Astrocyte (in vitro differentiated cells and primary cell): Measurements from ENCODE around the gene GJD2. TPM values are rescaled to one million over a fixed set of nuclear protein-coding genes. Genes with fewer than 3 reads are reported as not detected.

ENCODE experiments used
- DNase-seq: peaks from one replicate; pipeline ENCODE4 v3.0.0-alpha.2; 2010; ENCODE audit warnings: low read depth
- FAIRE-seq: peaks from 2 replicates; lab custom pipeline; 2011; peaks lifted over from hg19 to GRCh38; lab: Jason Lieb, UNC
- H2AFZ ChIP-seq: 2 replicates; pipeline ENCODE4 v1.6.0; 2012; ENCODE audit warnings: low read depth, low read length, inconsistent platforms
- H3K27ac ChIP-seq: 2 replicates; pipeline ENCODE4 v1.5.1; 2011; ENCODE audit warnings: low read depth, low read length, inconsistent platforms
- H3K27me3 ChIP-seq: 2 replicates; pipeline ENCODE4 v1.6.0; 2011; ENCODE audit warnings: low read length, inconsistent platforms; ENCODE audit not compliant: insufficient read depth
- H3K36me3 ChIP-seq: 2 replicates; pipeline ENCODE4 v1.5.1; 2011; ENCODE audit warnings: low read length, inconsistent platforms; ENCODE audit not compliant: insufficient read depth
- H3K4me1 ChIP-seq: 2 replicates; pipeline ENCODE4 v1.5.1; 2011; ENCODE audit warnings: low read length, inconsistent platforms; ENCODE audit not compliant: insufficient read depth
- H3K4me2 ChIP-seq: 2 replicates; pipeline ENCODE4 v1.6.0; 2012; ENCODE audit warnings: low read length, inconsistent platforms
- H3K4me3 ChIP-seq: 2 replicates; pipeline ENCODE4 v1.5.1; 2011; ENCODE audit warnings: low read depth, mild to moderate bottlenecking, low read length, inconsistent platforms; ENCODE audit not compliant: insufficient read depth
- H3K79me2 ChIP-seq: 2 replicates; pipeline ENCODE4 v1.6.0; 2012; ENCODE audit warnings: mild to moderate bottlenecking, low read length, inconsistent platforms; ENCODE audit not compliant: insufficient read depth
- H3K9ac ChIP-seq: 2 replicates; pipeline ENCODE4 v1.6.0; 2012; ENCODE audit warnings: mild to moderate bottlenecking, low read length, inconsistent platforms
- H3K9me3 ChIP-seq: 2 replicates; pipeline ENCODE4 v1.5.1; 2012; ENCODE audit warnings: low read depth, mild to moderate bottlenecking, low read length, inconsistent platforms; ENCODE audit not compliant: insufficient read depth
- H4K20me1 ChIP-seq: 2 replicates; pipeline ENCODE4 v1.6.0; 2012; ENCODE audit warnings: low read length, inconsistent platforms; ENCODE audit not compliant: insufficient read depth
- H3K27ac Mint-ChIP-seq: one replicate; pipeline ENCODE4 v1.8.0; 2021; ENCODE audit warnings: mild to moderate bottlenecking, mixed read lengths; ENCODE audit not compliant: unreplicated experiment
- H3K27me3 Mint-ChIP-seq: one replicate; pipeline ENCODE4 v1.8.0; 2021; ENCODE audit warnings: low read depth, mixed read lengths; ENCODE audit not compliant: unreplicated experiment
- H3K36me3 Mint-ChIP-seq: one replicate; pipeline ENCODE4 v1.8.0; 2021; ENCODE audit warnings: low read depth, mixed read lengths; ENCODE audit not compliant: unreplicated experiment
- H3K4me1 Mint-ChIP-seq: one replicate; pipeline ENCODE4 v1.8.0; 2021; ENCODE audit warnings: low read depth, mixed read lengths; ENCODE audit not compliant: unreplicated experiment
- H3K4me3 Mint-ChIP-seq: one replicate; pipeline ENCODE4 v1.8.0; 2021; ENCODE audit warnings: mild to moderate bottlenecking, moderate library complexity, mixed read lengths; ENCODE audit not compliant: unreplicated experiment
- H3K9me3 Mint-ChIP-seq: one replicate; pipeline ENCODE4 v1.8.0; 2021; ENCODE audit warnings: mild to moderate bottlenecking, mixed read lengths; ENCODE audit not compliant: unreplicated experiment
- CTCF ChIP-seq: IDR thresholded peaks from 2 replicates; pipeline ENCODE4 v1.5.1; 2011; ENCODE audit warnings: low read depth, mild to moderate bottlenecking, inconsistent platforms, low read length, moderate library complexity; ENCODE audit not compliant: insufficient read depth
- EZH2 ChIP-seq: IDR thresholded peaks from 2 replicates; pipeline ENCODE4 v1.6.1; 2012; ENCODE audit warnings: mild to moderate bottlenecking, low read length, inconsistent platforms; ENCODE audit not compliant: insufficient read depth
- total RNA-seq: library from RNA; stranded (reverse); gene quantifications from 2 replicates; pipeline ENCODE4 v1.2.1, GENCODE V29; 2021

Gene GJD2
- total RNA-seq, 1 donor from 2014 or later = 1.00 TPM

GRCh38 chr15:34773917-34774316 is 19.1 kb upstream of the GJD2 start:
- Mint-ChIP-seq H3K4me3 (no peak overlapping the region), H3K36me3 (no peaks in the 10 kb centered on the region), H3K9me3 (no peaks in the 10 kb centered on the region), H3K27ac (no peak overlapping the region), H3K4me1 (no peaks in the 10 kb centered on the region), H3K27me3 (peaks cover 12% of the 10 kb centered on the region)
- Histone ChIP-seq H3K9ac (no peak overlapping the region), H3K79me2 (no peaks in the 10 kb centered on the region), H3K4me2 (no peak overlapping the region), H3K36me3 (no peaks in the 10 kb centered on the region), H3K4me1 (no peaks in the 10 kb centered on the region), H3K9me3 (no peaks in the 10 kb centered on the region), H4K20me1 (no peaks in the 10 kb centered on the region), H2AFZ (no peak overlapping the region), H3K27ac (no peak overlapping the region), H3K4me3 (no peak overlapping the region), H3K27me3 (peaks cover 7% of the 10 kb centered on the region)
- DNase-seq = no peak
- TF ChIP-seq CTCF = no peak
- no peak for TF ChIP-seq EZH2
- no peak for FAIRE-seq

GRCh38 chr15:34773013-34773412 is 18.2 kb upstream of the GJD2 start:
- no peak overlapping the region for H3K4me2 ChIP-seq
- Mint-ChIP-seq H3K4me3 (no peak overlapping the region), H3K36me3 (no peaks in the 10 kb centered on the region), H3K9me3 (no peaks in the 10 kb centered on the region), H3K27me3 (peaks cover 12% of the 10 kb centered on the region), H3K4me1 (peaks cover 5% of the 10 kb centered on the region), H3K27ac (no peak overlapping the region)
- TF ChIP-seq EZH2 (no peak), CTCF (no peak)
- FAIRE-seq = no peak
- no peak for DNase-seq
- H2AFZ ChIP-seq = no peak overlapping the region
- H3K27ac ChIP-seq = no peak overlapping the region
- H3K9me3 ChIP-seq = no peaks in the 10 kb centered on the region
- no peaks in the 10 kb centered on the region for H3K36me3 ChIP-seq
- H4K20me1 ChIP-seq = no peaks in the 10 kb centered on the region
- H3K4me1 ChIP-seq = no peaks in the 10 kb centered on the region
- H3K4me3 ChIP-seq = no peak overlapping the region
- peaks cover 9% of the 10 kb centered on the region for H3K27me3 ChIP-seq
- no peaks in the 10 kb centered on the region for H3K79me2 ChIP-seq
- H3K9ac ChIP-seq = no peak overlapping the region

- Histone ChIP-seq H3K4me2 (no peak overlapping the region), H3K4me3 (no peak overlapping the region), H3K79me2 (no peaks in the 10 kb centered on the region), H4K20me1 (no peaks in the 10 kb centered on the region), H3K9me3 (no peaks in the 10 kb centered on the region), H2AFZ (no peak overlapping the region), H3K9ac (no peak overlapping the region), H3K4me1 (no peaks in the 10 kb centered on the region), H3K36me3 (no peaks in the 10 kb centered on the region), H3K27me3 (peaks cover 9% of the 10 kb centered on the region), H3K27ac (no peak overlapping the region)
- peaks cover 12% of the 10 kb centered on the region for H3K27me3 Mint-ChIP-seq
- H3K36me3 Mint-ChIP-seq = no peaks in the 10 kb centered on the region
- peaks cover 5% of the 10 kb centered on the region for H3K4me1 Mint-ChIP-seq
- TF ChIP-seq CTCF (no peak), EZH2 (no peak)
- no peak for DNase-seq
- no peak overlapping the region for H3K4me3 Mint-ChIP-seq
- no peak for FAIRE-seq
- H3K9me3 Mint-ChIP-seq = no peaks in the 10 kb centered on the region
- H3K27ac Mint-ChIP-seq = no peak overlapping the region
Observed at GRCh38 chr15:34772312-34772711, 17.5 kb upstream of the GJD2 start.
